GM18519 (cell line): Measurements from ENCODE around the gene ACTR8.

Experiments
- ATAC-seq: cut with Tn5 transposase; IDR thresholded peaks from one replicate; pipeline ENCODE4 v1.9.1; 2021; ENCODE audit warnings: mild to moderate bottlenecking, moderate library complexity; ENCODE audit not compliant: unreplicated experiment, low FRiP score

Gene ACTR8

GRCh38 chr3:53818221-53819162 lies 63.5 kb downstream of the ACTR8 start:
- ATAC-seq: no peak

GRCh38 chr3:53817809-53818208 lies 64.1 kb downstream of the ACTR8 start:
- no peak for ATAC-seq

GRCh38 chr3:53817211-53817610 lies 64.7 kb downstream of the ACTR8 start:
- no peak for ATAC-seq
